ENCODE results near the gene SMCO4. TPM values are rescaled to one million over a fixed set of nuclear protein-coding genes. Genes with fewer than 3 reads are reported as not detected.

The SMCO4 gene
- total and polyA plus RNA-seq, 2 of the 8 experiments (the other 6 are each of a cell fraction or from before 2014, with no cell fraction given), result 33.2 to 53.9 TPM

DNA sequence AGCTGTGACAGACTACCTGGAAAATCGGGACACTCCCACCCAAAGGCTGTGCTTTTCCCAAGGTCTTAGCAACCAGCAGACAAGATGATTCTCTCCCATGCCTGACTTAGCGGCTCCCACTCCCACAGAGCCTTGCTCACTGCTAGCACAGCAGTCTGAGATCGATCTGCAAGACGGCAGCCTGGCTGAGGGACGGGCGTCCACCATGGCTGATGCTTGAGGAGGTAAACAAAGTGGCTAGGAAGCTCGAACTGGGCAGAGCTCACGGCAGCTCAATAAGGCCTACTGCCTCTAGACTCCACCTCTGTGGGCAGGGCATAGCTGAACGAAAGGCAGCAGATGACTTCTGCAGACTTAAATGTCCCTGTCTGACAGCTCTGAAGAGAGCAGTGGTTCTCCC, 84.9 kb downstream of the SMCO4 start:
- Histone ChIP-seq H3K9ac (replicated peaks in 1 of 4; ENCODE audit: extremely low read depth in 1 of 4, low read depth in 3 of 4, low read length in 3 of 4) (no peak overlapping the region), H3K9me3 (ENCODE audit: insufficient read depth in 2 of 2, low read depth in 1 of 2, low read length in 1 of 2) (peaks cover 0 to 3% of the 10 kb centered on the region in 2 experiments; a peak in 1 of 4 replicates), H2BK12ac (ENCODE audit: low read depth, low read length) (no peak overlapping the region), H2BK120ac (replicated peaks; ENCODE audit: low read depth, low read length) (no peak overlapping the region), H3K79me2 (ENCODE audit: control insufficient read depth in 1 of 2, insufficient read depth in 2 of 2, low read length in 2 of 2) (no peaks in the 10 kb centered on the region), H3K4me2 (ENCODE audit: insufficient read depth in 1 of 2, low read depth in 2 of 2, low read length in 2 of 2) (no peak overlapping the region), H4K20me1 (replicated peaks in 1 of 2; ENCODE audit: control insufficient read depth in 1 of 2, insufficient read depth in 2 of 2, low read length in 2 of 2) (no peaks in the 10 kb centered on the region), H3K56ac (replicated peaks; ENCODE audit: insufficient read length, low read depth, low read length) (no peak overlapping the region), H2BK15ac (ENCODE audit: low read length) (no peak overlapping the region), H4K91ac (replicated peaks; ENCODE audit: insufficient read length, low read length) (no peak overlapping the region), H3K79me1 (ENCODE audit: low read depth, low read length) (no peaks in the 10 kb centered on the region), H3K4me1 (replicated peaks in 1 of 4; ENCODE audit: control insufficient read depth in 3 of 4, insufficient read depth in 4 of 4, low read length in 3 of 4) (no peaks in the 10 kb centered on the region), H2BK5ac (ENCODE audit: low read depth, low read length) (no peak overlapping the region), H3K14ac (ENCODE audit: insufficient read length) (no peak overlapping the region), H4K8ac (ENCODE audit: extremely low read depth, insufficient read depth, low read length) (no peak overlapping the region), H2AK5ac (ENCODE audit: low read depth, low read length) (no peak overlapping the region), H3K4ac (replicated peaks; ENCODE audit: insufficient read length, low read depth, low read length) (no peak overlapping the region), H3K27ac (ENCODE audit: low read depth, low read length) (no peak overlapping the region), H3K36me3 (ENCODE audit: control insufficient read depth in 2 of 4, insufficient read depth in 4 of 4, low read length in 3 of 4) (no peaks in the 10 kb centered on the region), H3K23ac (ENCODE audit: insufficient read length) (no peak overlapping the region), H3K27me3 (replicated peaks in 1 of 4; ENCODE audit: control insufficient read depth in 3 of 4, extremely low read depth in 1 of 4, insufficient read depth in 3 of 4, low read length in 3 of 4) (no peaks in the 10 kb centered on the region), H3K18ac (ENCODE audit: extremely low read depth, low read length) (no peak overlapping the region), H2BK20ac (ENCODE audit: low read length) (no peak overlapping the region), H3K4me3 (ENCODE audit: extremely low read depth in 1 of 4, insufficient read depth in 2 of 4, low read depth in 3 of 4, low read length in 4 of 4) (no peak overlapping the region), H4K5ac (ENCODE audit: insufficient read length, low read depth, low read length) (no peak overlapping the region), H3K23me2 (ENCODE audit: low read depth, low read length) (no peaks in the 10 kb centered on the region), H2AFZ (ENCODE audit: low read length) (no peak overlapping the region)
- DNase-seq (ENCODE audit: low read depth in 1 of 2, low spot score in 2 of 2) (no peak), FAIRE-seq (no peak)
- 90% methylated on average over 9 of the region's 9 CpGs; no CpG with 5 or more reads in 1 of the 2 experiments for WGBS, 2 experiments (ENCODE audit: extremely low coverage in 1 of 2, insufficient coverage in 1 of 2, insufficient read length in 1 of 2, insufficient replicate concordance in 2 of 2, low coverage in 1 of 2, low lambda C conversion rate in 2 of 2, missing lambda C conversion rate in 1 of 2)
- POLR2A ChIA-PET (ENCODE audit: partially characterized antibody), result no interaction called here
- TF ChIP-seq SUZ12 (IDR thresholded peaks at IDR 0.05; ENCODE audit: low read length), result no peak
- no peak for TF ChIP-seq BCL11A (IDR thresholded peaks at IDR 0.05; ENCODE audit: low read depth in 2 of 2, low read length in 2 of 2)
- no peak for TF ChIP-seq TEAD4 (IDR thresholded peaks at IDR 0.05; ENCODE audit: low read depth, low read length)
- no peak for TF ChIP-seq YY1 (IDR thresholded peaks at IDR 0.05; ENCODE audit: low read depth, low read length)
- TF ChIP-seq CBX5 (IDR thresholded peaks at IDR 0.05; ENCODE audit: low read depth, low read length), result no peak
- no peak for TF ChIP-seq CHD2 (IDR thresholded peaks at IDR 0.05; ENCODE audit: low read length)
- TF ChIP-seq POU5F1 (IDR thresholded peaks at IDR 0.05; ENCODE audit: low read depth, low read length), result no peak
- TF ChIP-seq BACH1 (IDR thresholded peaks at IDR 0.05; ENCODE audit: low read length), result no peak
- no peak for TF ChIP-seq RAD21 (IDR thresholded peaks at IDR 0.05 in 1 of 2, conservative IDR thresholded peaks at IDR 0.05 in 1 of 2; ENCODE audit: low read depth in 2 of 2, low read length in 2 of 2)
- TF ChIP-seq EP300 (IDR thresholded peaks at IDR 0.05; ENCODE audit: borderline replicate concordance in 1 of 2, low read depth in 2 of 2, low read length in 2 of 2), result no peak
- TF ChIP-seq, protein P1, sequence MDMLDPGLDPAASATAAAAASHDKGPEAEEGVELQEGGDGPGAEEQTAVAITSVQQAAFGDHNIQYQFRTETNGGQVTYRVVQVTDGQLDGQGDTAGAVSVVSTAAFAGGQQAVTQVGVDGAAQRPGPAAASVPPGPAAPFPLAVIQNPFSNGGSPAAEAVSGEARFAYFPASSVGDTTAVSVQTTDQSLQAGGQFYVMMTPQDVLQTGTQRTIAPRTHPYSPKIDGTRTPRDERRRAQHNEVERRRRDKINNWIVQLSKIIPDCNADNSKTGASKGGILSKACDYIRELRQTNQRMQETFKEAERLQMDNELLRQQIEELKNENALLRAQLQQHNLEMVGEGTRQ (IDR thresholded peaks at IDR 0.05; ENCODE audit: low read length), result no peak
- no peak for TF ChIP-seq GABPA (IDR thresholded peaks at IDR 0.05; ENCODE audit: borderline replicate concordance, insufficient read depth, low read length)
- TF ChIP-seq KDM4A (IDR thresholded peaks at IDR 0.05; ENCODE audit: low read depth, low read length, severe bottlenecking), result no peak
- CTCF ChIA-PET (ENCODE audit: partially characterized antibody), result interaction anchor here (0.6 to 1.9 kb wide), 2 partner anchors 20 to 84 kb away, joined by 3 read pairs; no protein-coding TSS in a partner anchor
